ENCODE measurements around the gene NPAS3.

NPAS3 gene

DNA sequence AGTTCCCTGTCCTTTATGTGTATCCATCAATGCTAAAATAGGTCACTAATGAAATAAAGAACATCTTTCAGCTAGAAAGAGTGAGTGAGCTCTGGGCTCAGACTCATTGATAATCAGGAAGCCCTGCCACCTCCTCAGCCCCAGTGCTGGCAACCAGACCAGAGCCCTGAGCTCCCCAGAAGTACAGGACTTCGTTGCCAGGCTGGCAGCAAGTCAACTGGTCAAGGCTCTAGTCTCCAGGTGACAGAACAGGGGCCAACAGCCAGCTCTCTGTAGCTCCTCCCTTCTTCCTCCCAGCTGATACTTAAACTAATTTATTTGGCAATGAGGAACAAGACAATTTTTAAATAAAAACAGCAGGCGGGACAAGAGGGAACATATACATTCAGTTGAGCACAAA is 866.9 kb downstream of the NPAS3 start:
- no peak overlapping the region for H3K4me3 ChIP-seq (ENCODE audit: low read depth, low read length)

DNA sequence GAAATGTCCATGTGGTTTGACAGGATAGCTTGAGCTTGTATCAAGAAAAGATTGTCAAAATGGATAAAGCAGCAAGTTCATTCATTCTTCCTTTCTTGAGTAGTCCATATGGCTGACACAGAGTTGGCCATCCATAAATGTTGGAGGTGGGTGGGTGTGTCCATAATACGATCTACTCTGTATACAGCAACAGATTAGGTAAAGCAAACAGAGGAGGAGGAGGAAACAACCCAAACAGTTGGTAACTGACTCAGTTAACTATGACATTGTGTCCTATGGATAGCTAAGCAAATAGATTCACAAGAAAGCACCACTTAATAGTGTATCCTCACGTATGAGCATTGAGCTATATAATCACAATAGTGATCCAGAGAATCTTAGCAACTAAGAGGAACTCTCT is 868.2 kb downstream of the NPAS3 start:
- no peak overlapping the region for H3K4me3 ChIP-seq (ENCODE audit: low read depth, low read length)

DNA sequence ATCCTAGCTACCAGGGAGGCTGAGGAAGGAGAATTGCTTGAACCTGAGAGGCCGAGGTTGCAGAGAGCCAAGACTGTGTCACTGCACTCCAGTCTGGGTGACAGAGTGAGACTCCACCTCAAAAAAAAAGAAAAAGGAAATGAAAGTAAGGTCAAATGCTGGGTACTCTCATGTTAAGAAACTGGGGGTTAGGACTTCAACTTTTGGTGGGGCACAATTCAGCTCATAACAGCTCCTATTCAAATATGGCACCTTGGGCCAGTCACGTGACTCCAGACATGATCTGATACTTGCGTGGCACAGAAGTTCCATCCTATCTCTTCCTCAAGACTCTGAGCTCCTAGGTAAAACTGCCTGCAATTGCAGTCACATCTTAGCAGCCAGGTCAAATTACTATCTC is 869.5 kb downstream of the NPAS3 start:
- no peak overlapping the region for H3K4me3 ChIP-seq (ENCODE audit: low read depth, low read length)

DNA sequence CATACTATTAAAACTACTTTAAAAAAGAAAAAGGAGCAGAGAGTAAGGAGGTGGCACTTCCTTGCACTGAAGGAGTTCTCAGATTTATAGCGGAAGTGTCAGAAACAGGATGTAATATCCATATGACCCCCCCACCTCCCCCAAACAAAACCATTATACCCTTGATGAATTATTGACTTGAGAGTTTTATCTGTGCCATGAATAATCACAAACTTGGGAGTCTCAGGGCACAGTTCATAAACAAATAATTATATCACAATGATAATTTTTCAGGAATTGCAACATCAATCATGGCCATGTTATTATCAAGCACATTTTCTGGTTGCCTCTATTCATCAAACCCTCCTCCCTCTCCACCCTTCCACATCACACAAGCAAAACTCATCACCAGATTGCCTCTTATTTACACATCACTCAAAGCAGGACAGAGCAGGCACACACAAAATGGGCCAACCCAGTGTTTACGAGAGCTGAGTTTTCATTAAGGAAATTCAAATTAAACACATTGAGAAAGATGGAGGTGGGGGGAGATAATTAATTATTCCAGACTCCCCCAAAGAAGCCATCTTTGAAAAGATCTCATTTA is 870.8 kb downstream of the NPAS3 start:
- H3K4me3 ChIP-seq (ENCODE audit: low read depth, low read length): no peak overlapping the region

DNA sequence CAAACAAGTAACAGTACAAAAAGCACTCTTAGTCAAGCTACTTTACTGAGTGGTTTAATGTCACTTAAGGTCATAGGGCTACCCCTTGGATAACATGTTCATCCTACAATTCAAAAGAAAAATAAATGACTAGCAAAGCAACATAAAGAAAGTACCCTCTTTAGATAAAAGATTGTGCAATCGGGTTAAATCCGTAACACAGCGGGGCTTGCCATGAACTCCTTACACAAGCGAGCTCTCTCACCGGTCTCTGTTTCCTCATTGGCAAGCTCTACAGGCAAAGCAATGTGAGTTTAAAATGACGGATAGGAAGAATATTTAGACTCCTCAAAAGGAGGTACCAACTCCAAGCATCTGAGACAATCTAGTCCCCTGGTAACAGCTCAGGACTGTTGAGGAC is 871.6 kb downstream of the NPAS3 start:
- no peak overlapping the region for H3K4me3 ChIP-seq (ENCODE audit: low read depth, low read length)

DNA sequence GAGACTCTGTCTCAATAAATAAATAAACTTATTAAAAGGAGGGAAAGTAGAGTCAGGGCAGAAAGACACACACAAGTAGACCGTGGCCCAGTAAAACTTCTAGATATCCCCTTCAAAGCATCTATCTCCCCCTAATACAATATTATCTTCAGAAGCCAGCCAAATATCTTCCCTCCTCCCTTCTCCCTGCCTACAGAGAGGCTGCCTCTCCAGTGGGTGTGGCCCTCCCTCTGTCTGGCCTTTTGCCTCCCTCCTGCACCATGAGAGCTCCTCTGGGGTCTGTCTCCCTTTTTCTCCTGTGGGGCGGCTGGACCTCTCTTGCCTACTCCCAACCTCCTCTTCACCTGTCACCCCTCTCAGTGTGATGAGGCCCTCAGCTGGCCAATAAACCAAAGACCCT is 873.0 kb downstream of the NPAS3 start:
- H3K4me3 ChIP-seq (ENCODE audit: low read depth, low read length): no peak overlapping the region

DNA sequence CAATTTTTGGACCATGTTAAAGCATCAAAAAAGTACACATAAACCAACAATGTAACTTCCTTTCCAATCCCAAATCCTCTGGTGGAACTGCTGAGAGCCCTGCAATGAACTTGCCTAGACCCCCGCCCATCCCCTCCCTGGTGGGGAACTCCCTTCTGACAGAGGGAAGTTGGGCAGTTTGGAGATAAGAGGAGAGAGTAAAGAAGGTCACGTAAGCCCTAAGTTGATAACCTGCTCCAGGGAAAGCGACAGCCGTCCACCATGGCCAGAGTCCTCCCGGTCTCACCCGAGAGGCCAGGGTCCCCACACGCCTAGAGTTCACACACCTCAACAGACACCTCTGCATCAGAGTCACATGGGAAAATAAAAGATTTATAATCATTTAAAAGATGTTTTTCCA is 873.5 kb downstream of the NPAS3 start:
- no peak overlapping the region for H3K4me3 ChIP-seq (ENCODE audit: low read depth, low read length)

DNA sequence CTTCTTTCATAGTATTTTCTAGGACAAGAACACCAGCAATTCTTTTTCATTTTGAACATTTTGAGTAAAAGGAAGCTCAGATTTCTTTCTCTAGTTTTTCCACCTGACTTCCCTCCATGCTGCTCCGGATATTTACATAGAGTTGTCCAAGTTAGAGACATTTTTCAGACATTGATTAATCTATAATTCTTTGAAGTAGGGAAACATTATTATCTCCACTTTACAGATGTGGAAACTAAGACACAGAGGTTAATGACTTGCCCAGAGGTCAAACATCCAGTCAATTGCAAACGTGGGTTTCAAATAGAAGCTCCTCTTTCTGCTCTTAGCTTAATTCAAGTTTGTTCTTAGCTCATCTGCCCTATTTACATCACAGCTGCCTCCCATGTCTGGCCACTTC is 873.9 kb downstream of the NPAS3 start:
- no peak overlapping the region for H3K4me3 ChIP-seq (ENCODE audit: low read depth, low read length)

DNA sequence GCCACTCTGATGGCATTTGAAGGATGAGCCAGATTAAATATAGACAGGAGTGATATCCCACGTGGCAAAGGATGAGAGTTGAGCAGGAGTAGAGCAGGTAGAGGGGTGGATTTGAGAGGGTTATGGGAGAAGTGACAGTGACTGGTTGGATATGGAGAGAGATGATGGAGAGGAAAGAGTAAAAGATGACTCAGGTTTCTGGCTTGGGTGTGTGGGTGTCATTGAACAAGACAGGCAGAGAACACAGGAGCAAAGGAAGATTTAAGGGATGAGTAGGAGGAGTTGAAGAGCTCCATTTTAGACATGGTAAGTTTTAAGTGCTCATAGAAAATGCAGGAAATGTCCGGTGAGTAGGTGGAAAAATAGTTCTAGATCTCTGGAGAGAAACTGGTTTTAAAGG is 875.3 kb downstream of the NPAS3 start:
- H3K4me3 ChIP-seq (ENCODE audit: low read depth, low read length): no peak overlapping the region

DNA sequence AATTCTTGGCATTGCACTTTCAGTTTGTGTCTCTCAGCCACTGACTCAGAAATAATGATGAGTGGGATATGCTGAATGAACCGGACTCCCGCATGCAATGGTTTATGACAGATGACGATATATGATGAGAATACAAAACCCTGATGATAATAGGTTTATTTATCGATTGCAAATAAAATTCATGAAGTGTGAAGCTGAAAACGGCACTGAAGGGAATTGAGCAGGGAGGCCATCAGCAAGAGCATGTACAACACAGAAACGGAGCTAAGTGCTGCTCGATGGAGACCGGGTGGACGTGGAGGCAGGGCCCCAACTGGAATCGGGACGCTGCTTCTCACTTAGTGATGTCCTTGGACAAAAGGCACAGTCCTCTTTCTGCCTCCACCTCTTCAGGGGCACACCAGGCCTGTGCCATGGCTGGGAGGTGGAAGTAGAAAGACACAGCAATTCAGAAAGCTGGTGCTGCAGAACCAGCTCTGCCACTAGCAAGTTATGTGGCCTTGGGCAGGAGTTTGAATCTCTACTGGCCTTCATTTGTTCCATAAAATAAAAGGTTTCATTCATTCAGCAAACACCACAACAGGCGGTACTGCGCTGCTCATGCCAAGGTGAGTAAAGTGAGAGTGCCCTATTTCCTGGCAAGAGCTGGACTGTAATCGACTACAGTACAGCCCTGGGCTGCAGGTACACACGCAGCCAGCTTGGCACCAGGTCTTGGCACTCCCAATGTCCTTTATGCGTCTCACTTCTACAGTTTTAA is 895.2 kb downstream of the NPAS3 start:
- H3K4me3 ChIP-seq (ENCODE audit: low read depth, low read length): no peak overlapping the region

DNA sequence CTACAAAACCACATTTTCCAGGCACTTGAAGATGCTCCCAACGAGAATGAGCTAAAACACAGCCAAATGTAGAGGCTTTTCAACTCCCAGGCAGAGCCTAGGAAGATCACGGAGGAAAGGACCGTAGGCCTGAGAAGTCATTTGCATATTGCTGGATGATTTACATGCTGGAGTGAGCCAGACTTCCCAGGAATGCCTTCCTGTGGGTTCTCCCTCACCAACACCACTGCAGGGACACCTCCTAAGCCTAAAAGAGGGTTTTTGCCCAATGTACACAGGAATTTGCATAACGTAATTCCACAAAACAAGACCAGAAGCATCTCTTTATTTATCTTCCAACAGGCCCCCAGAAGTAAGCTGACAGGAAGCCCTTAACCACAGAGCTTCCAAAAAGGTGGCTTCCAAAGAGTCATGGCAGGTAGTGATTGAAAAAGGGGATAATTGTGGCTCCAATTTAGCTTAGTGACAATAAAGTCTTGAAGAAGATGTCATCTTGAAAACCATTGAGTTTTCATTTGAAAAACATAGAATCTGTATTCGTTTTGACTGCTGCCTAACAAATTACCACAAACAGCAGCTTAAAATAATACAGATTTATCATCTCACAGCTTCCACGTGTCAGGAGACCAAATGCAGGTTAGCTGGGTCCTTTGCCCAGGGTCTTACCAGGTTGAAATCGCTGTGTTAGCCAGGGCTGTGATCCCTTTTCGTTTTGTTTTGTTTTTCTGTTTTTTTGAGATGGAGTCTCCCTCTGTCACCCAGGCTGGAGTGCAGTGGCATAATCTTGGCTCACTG is 896.0 kb downstream of the NPAS3 start:
- H3K4me3 ChIP-seq (ENCODE audit: low read depth, low read length): no peak overlapping the region

DNA sequence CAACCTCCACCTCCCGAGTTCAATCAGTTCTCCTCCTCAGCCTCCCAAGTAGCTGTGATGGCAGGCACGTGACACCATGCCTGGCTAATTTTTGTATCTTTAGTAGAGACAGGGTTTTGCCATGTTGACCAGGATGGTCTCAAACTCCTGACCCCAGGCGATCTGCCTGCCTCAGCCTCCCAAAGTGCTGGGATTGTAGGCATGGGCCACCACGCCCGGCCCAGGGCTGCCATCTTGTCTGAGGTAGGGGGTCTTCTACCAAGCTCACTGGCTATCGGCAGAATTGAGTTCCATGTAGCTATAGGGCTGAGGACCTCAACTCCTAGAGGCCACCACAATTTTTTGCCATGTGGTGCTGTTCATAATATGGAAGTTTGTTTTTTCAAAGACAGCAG is 896.6 kb downstream of the NPAS3 start:
- H3K4me3 ChIP-seq (ENCODE audit: low read depth, low read length): no peak overlapping the region

DNA sequence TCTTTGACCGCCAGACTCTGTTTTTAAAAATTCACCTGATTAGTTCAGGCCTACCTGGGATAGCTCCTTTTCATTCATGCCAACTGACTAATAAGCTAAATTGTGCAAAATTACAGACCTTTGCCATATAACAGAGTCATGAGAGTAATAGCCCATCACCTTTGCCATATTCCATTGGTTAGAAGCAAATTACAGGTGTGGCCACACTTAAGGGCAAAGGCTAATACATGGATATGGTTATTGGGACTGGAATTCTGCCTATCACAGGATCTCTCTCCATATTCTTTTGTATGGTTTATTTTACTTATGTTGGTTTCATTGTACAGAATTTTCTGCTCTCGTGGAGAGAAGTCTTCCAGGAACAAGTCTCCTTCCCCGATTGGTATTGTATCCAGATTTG is 897.0 kb downstream of the NPAS3 start:
- H3K4me3 ChIP-seq (ENCODE audit: low read depth, low read length): no peak overlapping the region

DNA sequence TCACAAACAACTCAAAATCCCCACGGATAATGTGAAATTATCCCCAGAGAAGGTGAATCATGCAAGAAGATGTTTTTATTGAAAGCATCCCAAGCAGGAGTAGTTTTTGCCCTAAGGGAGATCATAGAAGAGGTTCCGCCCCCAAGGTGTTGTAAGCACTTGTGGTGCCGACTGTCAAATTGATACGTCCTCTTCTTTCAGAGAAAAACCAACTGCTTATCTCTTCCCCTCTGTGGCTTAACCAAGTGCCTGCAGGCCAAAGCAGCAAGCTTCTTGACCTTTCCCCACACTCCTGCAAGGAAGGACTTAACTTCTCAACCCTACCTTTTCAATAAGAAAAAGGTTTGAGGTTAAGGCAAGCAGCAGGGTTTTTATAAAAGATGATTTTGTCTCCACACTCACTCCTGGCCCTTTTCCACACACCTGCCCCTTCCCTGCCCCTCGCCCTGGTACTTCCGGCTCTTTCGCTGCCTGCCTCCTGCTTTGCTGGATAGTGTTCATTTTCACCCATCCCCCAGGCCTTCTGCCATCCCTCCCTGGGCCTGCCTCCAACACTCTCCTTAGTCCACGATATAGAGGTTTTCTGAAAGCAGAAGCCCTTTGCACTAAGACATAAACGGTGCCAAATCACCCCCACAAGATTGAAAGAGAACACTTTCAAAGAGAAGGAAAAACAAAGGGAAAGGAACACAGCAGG is 897.7 kb downstream of the NPAS3 start:
- no peak overlapping the region for H3K4me3 ChIP-seq (ENCODE audit: low read depth, low read length)

DNA sequence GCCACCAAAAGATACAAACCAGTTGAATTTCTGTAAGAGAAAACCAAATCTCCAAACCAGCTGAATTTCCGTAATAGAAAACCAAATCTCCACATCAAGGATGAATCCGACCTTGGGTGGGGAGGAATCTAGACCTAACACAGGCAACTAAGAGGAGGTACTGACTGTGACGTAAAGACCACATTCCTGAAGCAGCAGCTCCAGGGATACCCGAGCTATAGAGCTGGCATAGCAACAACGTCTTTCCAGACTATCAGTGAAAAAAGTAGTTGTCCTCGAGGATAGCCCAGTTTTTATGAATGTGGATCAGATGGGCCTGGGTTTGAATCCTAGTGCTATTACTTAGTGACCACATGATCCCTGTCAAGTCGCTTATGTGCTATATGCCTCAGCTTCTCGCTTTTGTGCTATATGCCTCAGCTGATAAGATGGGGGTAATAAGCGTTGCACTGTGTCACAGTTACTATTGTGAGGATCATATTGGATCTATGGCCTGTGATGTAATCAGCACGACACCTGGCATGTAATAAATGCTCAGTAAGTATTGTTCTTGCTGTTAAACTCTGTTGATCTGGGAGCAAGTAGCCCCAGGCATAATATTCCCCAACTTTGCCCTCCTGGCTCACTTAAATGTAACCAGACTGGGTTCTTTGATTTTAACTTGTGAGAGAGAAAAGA is 898.4 kb downstream of the NPAS3 start:
- H3K4me3 ChIP-seq (ENCODE audit: low read depth, low read length): no peak overlapping the region

DNA sequence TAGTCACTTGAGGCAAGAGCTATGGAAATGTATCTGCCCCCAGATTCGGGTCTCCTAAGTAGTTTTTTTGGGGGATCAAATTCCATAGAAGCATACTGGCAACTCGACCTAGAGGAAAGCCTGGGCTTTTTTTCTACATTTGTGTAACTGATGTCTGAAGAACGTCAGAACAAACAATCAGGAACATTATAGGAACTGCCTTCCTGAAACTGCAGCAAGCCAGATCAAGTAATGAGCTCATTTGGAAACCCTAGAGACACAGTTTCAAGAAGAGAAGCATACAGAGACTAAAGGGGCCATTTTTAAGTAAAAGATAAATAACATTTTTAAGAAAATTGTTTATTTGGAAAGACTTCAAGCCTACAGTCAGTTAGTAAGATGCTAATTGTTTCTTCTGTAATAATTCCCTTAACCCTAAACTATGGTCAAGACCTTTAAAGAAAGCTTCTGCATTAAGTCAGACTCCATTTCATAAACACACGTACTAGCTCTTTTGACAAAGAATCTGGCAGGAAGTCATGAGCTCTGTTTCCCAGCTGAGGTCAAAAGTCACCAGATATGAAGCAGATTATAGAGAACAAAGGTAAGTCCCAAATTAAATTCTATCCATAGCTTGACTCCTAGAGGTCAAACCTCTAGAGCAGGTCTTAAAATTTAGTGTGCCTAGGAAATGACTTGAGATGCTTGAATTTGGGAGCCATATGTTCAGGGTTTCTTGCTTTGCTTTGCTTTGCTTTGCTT is 899.4 kb downstream of the NPAS3 start:
- H3K4me3 ChIP-seq (ENCODE audit: low read depth, low read length): no peak overlapping the region

DNA sequence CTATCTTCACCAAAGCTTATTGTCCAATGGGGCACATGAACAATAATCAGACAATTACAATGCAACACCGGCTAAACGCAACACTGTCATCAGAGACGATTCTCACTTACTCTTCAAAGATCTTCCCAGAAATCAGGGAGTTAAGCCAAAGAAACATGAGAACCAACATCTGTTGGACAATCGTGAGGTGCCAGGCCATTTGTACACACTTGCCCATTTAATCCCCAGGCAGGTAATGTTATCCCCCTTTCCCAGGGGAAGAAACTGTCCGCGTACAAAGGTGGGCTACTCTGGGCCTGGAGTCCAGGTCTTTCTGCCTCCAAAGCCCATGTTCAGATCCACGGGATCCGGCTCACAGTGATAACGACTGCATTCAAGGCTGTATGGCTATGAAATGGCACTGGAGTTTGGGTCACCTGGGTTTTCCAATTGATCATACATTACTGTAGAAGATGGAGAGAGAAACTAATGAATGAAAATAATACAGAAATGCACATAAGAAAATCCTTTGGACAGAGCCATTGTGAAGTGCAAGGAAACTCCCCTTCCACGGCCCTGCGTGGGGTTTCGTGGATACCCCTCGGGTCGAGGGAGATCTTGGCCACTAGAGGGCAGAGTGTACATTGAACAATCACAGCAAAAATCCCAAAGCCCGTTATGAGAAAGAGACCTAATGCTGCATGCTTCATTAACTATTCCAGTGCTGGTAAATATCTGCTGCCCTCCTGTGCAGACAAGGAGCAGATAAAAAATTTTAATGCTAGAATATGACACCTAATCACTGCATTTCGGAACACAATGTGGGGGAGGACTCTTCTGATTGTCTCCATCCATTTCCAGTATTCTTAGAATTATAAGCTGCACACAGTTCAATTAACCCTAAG is 900.8 kb downstream of the NPAS3 start:
- H3K4me3 ChIP-seq (ENCODE audit: low read depth, low read length): no peak overlapping the region

DNA sequence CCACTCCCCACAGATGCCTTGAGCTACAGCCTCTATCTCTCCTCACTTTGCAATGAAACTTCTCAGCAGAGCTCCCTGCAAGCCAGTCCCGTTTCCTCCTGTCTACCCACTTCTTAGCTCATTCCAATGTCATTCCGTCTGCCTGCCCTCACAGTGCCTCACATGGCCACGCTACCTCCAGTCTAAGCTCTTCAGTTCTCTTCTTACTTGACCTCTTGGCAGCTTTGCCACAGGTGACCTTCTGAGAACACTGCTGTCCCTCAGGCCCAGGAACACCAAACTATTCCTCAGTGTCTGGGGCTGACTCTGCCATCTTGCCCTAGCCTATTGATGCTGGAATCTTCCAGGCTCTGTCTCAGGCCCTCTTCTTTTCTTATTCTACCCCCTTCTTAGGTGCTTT is 902.1 kb downstream of the NPAS3 start:
- H3K4me3 ChIP-seq (ENCODE audit: low read depth, low read length): no peak overlapping the region

DNA sequence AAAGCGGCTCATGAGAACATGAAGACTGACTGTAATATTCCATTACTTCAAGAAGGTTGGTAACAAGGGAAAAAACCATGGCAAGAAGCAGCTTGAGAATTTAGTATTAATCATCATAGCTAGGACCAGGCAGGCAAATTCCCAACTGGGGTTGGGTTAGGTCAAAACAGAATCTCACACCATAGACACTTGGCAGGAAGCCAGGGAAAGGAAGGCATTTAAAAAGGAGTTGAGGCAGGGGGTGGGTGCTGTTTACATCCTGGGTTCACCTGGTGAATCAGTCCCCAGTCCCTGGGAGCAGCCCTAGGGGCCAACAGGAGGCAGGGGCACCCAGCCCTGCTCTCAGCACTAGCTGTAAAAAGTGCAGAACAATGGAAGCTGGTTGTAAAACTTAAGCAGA is 903.6 kb downstream of the NPAS3 start:
- no peak overlapping the region for H3K4me3 ChIP-seq (ENCODE audit: low read depth, low read length)

Measured in iPS-11a (cell line).